HPDE6-E6E7 (cell line): Measurements from ENCODE around the gene HBG2.

Experiments used
- DNase-seq: peaks from one replicate; pipeline ENCODE4 v3.0.0; 2011; ENCODE audit warnings: missing footprints; ENCODE audit errors: extremely low spot score

Gene HBG2

GRCh38 chr11:5229796-5230195 lies 24.8 kb downstream of the HBG2 start:
- DNase-seq = no peak

GRCh38 chr11:5229356-5229755 lies 25.2 kb downstream of the HBG2 start:
- DNase-seq = no peak

GRCh38 chr11:5228124-5228523 lies 26.5 kb downstream of the HBG2 start:
- no peak for DNase-seq

GRCh38 chr11:5227681-5228080 lies 26.9 kb downstream of the HBG2 start:
- DNase-seq = no peak

- DNase-seq = no peak
Measured at GRCh38 chr11:5226732-5227310, 27.8 kb downstream of the HBG2 start, which contains the start of gene HBB. TSS of gene HBB (minus strand) at chr11:5227071. CDS start at chr11:5227021, 50 bp downstream.

- no peak for DNase-seq
Measured at GRCh38 chr11:5225480-5225871, 29.1 kb downstream of the HBG2 start.

GRCh38 chr11:5224538-5225479 lies 29.8 kb downstream of the HBG2 start:
- DNase-seq = no peak

- DNase-seq = no peak
Measured at GRCh38 chr11:5223686-5224085, 30.9 kb downstream of the HBG2 start.

GRCh38 chr11:5223146-5223545 lies 31.4 kb downstream of the HBG2 start:
- no peak for DNase-seq

- DNase-seq = no peak
Measured at GRCh38 chr11:5210376-5210885, 44.1 kb downstream of the HBG2 start.

- peak; percentile 49 for DNase-seq
Measured at GRCh38 chr11:5204787-5205186, 49.8 kb downstream of the HBG2 start.

GRCh38 chr11:5203366-5203765 lies 51.2 kb downstream of the HBG2 start:
- no peak for DNase-seq
